ENCODE data around the gene ENPP3.
A peak's percentile ranks its signal among the peaks of the same experiment; 100 is the strongest.
"Not testable (repeated sequence)": the region's sequence is repeated elsewhere in the genome, so short reads cannot be mapped to it uniquely, and the experiment has no call there.

The ENPP3 gene

DNA sequence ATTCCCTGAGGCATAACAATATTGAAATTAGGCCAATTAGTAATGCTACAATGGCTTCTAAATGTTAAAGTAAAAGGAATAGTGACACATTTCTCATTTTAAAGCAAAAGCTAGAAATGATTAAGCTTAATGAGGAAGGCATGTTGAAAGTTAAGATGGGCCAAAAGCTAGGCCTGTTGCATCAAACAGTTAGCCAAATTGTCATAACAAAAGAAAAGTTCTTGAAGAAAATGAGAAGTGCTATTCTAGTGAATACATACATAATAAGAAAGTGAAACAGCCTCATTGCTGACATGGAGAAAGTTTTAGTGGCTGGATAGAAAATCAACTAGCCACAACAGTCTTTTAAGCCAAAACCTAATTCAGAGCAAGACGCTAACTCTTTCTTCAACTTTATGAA is 51.2 kb downstream of the ENPP3 start:
- no peak for DNase-seq

DNA sequence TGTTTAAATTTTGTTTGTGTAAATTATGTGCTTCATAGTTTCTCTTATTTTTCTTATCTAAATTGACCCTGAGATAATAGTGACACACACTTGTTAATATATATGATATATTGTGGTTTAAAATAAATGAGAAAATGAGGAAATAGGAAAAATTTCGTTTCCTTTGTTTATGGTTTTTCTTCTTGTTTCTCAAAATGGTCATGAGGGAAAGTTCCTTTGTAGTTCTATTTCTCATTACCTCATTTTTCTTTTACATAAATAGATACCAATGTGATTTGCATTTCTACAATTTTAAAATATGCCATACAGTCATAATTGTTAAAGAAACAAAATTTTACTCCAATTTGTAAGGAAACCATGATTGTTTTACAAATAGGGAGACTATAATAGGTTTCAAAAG is 54.9 kb downstream of the ENPP3 start:
- DNase-seq, result no peak

DNA sequence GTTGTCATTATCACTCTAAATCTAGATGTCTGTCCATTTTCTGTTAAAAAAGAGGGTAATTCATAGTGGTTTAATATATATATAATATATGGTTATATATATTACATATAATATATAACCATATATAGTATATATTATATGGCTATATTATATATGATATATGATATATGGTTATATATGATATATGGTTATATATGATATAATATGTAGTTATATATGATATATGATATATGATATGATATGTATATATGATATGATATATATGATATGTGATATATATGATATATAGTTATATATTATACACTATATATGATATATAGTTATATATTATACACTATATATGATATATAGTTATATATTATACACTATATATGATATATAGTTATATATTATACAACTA is 55.5 kb downstream of the ENPP3 start:
- no peak for DNase-seq

GRCh38 chr6:131693384-131693783 is 56.3 kb downstream of the ENPP3 start:
- no peak for DNase-seq

DNA sequence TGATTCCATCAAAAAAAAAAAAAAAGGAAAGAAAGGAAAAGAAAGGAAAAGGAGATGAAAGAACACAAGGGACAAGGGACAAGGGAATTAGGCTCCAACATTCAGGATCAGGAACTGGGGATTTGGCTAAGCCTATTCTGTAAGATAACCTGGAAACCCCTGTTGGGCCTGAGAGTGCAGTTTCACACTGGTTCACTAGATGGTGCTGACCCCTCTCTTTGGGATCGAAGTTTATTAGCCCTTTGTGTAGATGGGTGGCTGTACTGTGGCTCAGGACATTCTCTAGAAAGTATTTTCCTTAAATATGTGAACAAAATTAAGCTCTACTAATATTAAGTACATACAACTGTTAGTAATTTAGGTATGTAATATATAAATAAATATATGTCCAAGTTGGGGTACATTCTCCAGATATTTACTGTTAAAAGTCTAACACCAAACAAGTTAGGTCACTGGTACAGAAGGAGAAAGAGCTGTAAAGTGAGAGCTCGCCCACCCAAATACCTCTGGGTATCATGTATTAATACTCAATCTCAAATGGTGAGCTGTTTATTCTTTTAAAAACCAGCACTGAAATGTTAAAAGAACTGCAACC is 57.8 kb downstream of the ENPP3 start:
- peak; percentile 51 for DNase-seq

GRCh38 chr6:131696956-131697355 is 59.9 kb downstream of the ENPP3 start:
- no peak for DNase-seq

- not testable (repeated sequence) for DNase-seq
These were observed 63.7 kb downstream of the ENPP3 start for GRCh38 chr6:131700851-131701250.

- DNase-seq, result not testable (repeated sequence)
These were observed 66.8 kb downstream of the ENPP3 start for GRCh38 chr6:131703905-131704304.

- not testable (repeated sequence) for DNase-seq
These were observed 73.8 kb downstream of the ENPP3 start, which contains the start of gene CTAGE9 for GRCh38 chr6:131710917-131711316. Gene CTAGE9, minus strand, starts transcription at chr6:131711017. Its CDS starts 0 bp downstream, at chr6:131711017.

DNA sequence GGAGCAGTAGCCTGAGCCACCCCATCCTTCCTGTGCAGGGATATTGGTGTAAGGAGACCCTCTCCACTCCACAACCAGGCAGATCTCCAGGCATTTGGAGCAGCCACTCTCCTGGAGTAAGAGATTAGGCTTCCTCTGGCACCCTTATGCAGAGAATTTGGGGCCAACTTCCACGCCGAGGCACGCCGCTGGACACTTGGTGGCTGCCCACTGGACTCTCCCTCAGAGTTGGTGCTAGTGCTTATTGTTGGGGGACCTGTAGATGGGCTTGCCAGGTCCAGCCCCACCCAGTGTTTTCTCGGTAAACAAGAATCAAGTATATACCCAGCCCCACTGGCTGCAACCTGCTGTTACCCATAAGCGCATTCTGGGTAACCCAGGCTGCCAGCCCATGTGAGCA is 78.5 kb downstream of the ENPP3 start:
- not testable (repeated sequence) for DNase-seq

- no peak for DNase-seq
These were observed 80.9 kb downstream of the ENPP3 start for GRCh38 chr6:131717836-131718542.

GRCh38 chr6:131721161-131721560 is 84.1 kb downstream of the ENPP3 start:
- no peak for DNase-seq

- no peak for DNase-seq
These were observed 87.0 kb downstream of the ENPP3 start for GRCh38 chr6:131724114-131724513.

DNA sequence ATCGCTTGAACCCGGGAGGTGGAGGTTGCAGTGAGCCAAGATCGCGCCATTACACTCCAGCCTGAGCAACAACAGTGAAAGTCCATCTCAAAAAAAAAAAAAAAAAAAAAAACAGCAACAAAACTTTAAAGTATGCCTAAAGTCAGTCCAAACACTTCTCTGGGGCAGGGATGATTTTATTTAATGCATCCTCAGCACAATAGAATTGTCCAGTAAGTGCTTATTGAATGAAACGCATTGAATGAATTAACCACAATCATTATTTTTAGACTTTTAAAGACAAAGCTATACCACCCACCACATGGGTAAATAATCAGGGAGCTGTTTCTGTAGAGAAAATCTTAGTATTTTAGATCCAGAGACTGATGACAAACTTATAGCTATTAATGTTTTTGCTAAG is 90.4 kb downstream of the ENPP3 start:
- DNase-seq, result no peak

DNA sequence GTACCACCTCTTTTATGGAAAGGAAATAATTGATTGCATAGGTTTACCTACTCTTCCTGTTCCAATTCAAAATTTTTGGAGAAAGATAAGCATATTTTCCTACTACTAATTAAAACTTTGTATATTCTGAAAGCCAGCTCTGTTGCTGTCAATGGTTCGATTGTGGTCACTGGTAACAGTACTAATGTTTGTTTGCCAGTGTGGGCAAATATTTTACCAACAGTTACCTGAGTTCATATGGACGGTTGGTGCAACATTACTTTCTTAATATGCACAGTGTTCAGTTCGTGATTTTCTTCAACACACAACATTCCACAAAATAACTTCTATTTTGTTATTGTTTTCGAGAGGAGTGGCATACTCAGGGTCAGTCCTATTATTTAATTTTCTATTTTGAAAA is 90.8 kb downstream of the ENPP3 start:
- DNase-seq, result no peak

DNA sequence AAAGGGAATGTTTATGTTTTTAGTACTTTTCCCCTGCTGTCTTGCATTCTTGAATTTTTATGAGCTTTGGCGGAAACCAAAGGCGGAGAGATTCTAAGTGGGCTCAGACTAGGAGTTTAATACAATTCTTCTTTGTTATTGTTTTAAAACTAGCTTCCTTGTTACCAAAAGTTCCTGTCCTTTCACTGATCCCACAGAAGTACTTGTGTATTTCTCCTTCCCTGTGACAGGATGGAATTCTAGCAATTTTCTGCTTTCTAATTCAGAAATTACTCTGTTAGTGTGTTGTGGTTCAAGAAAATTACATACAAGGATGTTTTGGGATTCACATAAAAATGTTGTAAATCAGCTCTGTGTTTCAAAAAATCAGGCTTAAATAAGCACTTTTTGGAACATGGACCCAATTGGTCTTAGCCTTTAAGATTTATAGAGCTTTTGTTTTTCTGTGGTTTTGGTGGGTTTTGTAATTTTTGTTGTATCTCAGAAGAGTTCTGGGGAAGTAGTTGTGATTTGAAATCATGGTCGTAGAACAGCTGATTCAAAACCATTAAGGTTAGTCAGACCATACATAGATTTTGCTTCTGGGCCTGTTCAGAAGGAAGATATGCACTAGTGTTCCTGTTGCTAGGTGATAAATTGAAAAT is 91.3 kb downstream of the ENPP3 start:
- DNase-seq, result no peak

- no peak for DNase-seq
These were observed 92.4 kb downstream of the ENPP3 start for GRCh38 chr6:131729550-131729949.

DNA sequence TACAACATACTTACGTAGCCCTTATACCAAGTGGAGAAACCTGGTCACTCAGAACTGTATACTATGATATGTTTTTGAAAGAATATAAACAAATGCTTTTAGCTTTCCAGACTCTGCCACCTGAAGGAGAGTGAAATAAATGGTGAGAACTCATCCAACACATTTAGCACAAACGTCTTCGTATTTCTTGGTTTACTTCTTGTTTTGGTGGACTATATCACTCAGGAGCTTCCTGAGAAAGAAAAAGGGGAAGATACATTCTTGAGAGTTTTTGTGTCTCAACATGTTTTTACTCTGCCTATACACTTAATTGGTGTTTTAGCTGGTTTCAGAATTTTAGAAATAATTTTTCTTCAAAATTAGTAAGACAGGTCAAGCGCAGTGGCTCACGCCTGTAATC is 93.2 kb downstream of the ENPP3 start:
- no peak for DNase-seq

- no peak for DNase-seq
These were observed 94.1 kb downstream of the ENPP3 start for GRCh38 chr6:131731224-131731623.

DNA sequence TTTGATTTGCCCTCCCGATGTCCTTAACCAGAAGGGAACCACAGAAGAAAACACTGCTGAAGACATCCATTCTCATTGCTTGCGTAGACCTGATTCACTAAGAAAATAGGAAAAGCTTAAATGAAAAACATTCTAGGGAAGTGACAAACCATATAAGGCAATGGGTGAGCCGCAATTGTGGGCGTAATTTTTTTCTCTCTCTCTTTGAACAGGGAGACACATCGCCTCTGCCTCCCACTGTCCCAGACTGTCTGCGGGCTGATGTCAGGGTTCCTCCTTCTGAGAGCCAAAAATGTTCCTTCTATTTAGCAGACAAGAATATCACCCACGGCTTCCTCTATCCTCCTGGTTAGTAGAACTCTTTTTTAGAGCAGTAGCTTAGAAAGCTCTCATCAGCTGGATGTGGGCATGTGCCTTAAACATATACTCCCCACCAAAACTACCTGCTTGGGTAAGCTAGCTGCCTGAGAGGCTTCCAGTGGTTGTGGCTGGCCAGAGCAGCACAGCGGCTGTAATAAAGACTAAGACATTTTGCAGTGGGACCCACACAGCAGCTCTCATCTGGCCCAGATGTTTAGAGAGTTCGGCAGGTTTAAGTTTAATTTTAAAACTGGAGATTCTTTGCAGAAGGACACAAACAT is 96.4 kb downstream of the ENPP3 start:
- peak; percentile 34 for DNase-seq

- no peak for DNase-seq
These were observed 99.0 kb downstream of the ENPP3 start for GRCh38 chr6:131736003-131736596.

- DNase-seq, result no peak
These were observed 99.7 kb downstream of the ENPP3 start for GRCh38 chr6:131736811-131737210.

- DNase-seq, result no peak
These were observed 102.0 kb downstream of the ENPP3 start for GRCh38 chr6:131739136-131739535.
